HFFc6 (cell line): ENCODE data around the gene SERTAD2. TPM values are rescaled to one million over a fixed set of nuclear protein-coding genes. Genes with fewer than 3 reads are reported as not detected.

Experiments
- DNase-seq: peaks from one replicate; pipeline ENCODE4 v3.0.0-alpha.2; 2018
- H3K27ac Mint-ChIP-seq: 2 replicates; pipeline ENCODE4 v1.8.0; 2020; ENCODE audit warnings: mild to moderate bottlenecking, mixed read lengths
- H3K27me3 Mint-ChIP-seq: 2 replicates; pipeline ENCODE4 v1.8.0; 2021; ENCODE audit warnings: mild to moderate bottlenecking, moderate library complexity, mixed read lengths; ENCODE audit not compliant: insufficient read depth
- H3K36me3 Mint-ChIP-seq: 2 replicates; pipeline ENCODE4 v1.8.0; 2021; ENCODE audit warnings: low read depth, mixed read lengths
- H3K4me1 Mint-ChIP-seq: 2 replicates; pipeline ENCODE4 v1.8.0; 2020; ENCODE audit warnings: low read depth, mixed read lengths
- H3K4me3 Mint-ChIP-seq: 2 replicates; pipeline ENCODE4 v1.8.0; 2020; ENCODE audit warnings: mild to moderate bottlenecking, moderate library complexity, mixed read lengths
- H3K9me3 Mint-ChIP-seq: 2 replicates; pipeline ENCODE4 v1.8.0; 2020; ENCODE audit warnings: mild to moderate bottlenecking, mixed read lengths
- CTCF ChIP-seq: fragments of 200-600 bp; sonication (generic); IDR thresholded peaks from 2 replicates; pipeline ENCODE4 v1.5.0; 2021; ENCODE audit warnings: antibody characterized with exemption, mild to moderate bottlenecking
- long read RNA-seq: library from polyadenylated mRNA; unstranded; transcript quantifications from one replicate; pipeline ENCODE4 v2.0.0, GENCODE V29; 2019
- total RNA-seq, 6 experiments: library from RNA; stranded (reverse); fragmentation: NEBNext Ultra II Directional; extraction: Animal tissue kit (Norgen Biotek cat#: 25700); gene quantifications; 2 replicates in 1 of 6; 3 replicates in 5 of 6; pipeline ENCODE4 v1.2.3, GENCODE V29; 2021

The SERTAD2 gene
- 10 to 100 TPM; 22.2 to 33.9 (median 29.1) TPM for total RNA-seq
- long read RNA-seq, full-length matches to known transcripts: 3 of 9 reads
- long read RNA-seq, partial matches to known transcripts: 0 of 9 reads
- long read RNA-seq, other reads (novel, unspliced or antisense): 6 of 9 reads

GRCh38 chr2:64653109-64654062, at the start of gene SERTAD2:
Gene SERTAD2 (minus strand): TSS chr2:64653913. CDS start chr2:64636871, 17,042 bp downstream.
- peak within 1 kb of the TSS; percentile 88 for H3K27ac Mint-ChIP-seq
- peaks cover 64% of the 10 kb centered on the region for H3K4me1 Mint-ChIP-seq
- peak; percentile 74 for DNase-seq
- peak; percentile 45; the same call in 1 of the 2 replicates for TF ChIP-seq CTCF
- peak within 1 kb of the TSS; percentile 92 for H3K4me3 Mint-ChIP-seq
- H3K27me3 Mint-ChIP-seq: no peaks in the 10 kb centered on the region; the same call in 1 of the 2 replicates
- no peaks in the 10 kb centered on the region for H3K9me3 Mint-ChIP-seq
- no peaks in the 10 kb centered on the region for H3K36me3 Mint-ChIP-seq

GRCh38 chr2:64700133-64700809, 46.6 kb upstream of the SERTAD2 start:
- DNase-seq: peak; percentile 8
- Mint-ChIP-seq H3K27ac (peak overlapping the region; percentile 90), H3K9me3 (no peaks in the 10 kb centered on the region), H3K4me1 (peaks cover 59% of the 10 kb centered on the region), H3K4me3 (no peak overlapping the region), H3K36me3 (peaks cover 5% of the 10 kb centered on the region), H3K27me3 (no peaks in the 10 kb centered on the region; the same call in 1 of the 2 replicates)
- no peak for TF ChIP-seq CTCF

GRCh38 chr2:64699712-64700111, 46.0 kb upstream of the SERTAD2 start:
- Mint-ChIP-seq H3K36me3 (peaks cover 5% of the 10 kb centered on the region), H3K4me1 (peaks cover 61% of the 10 kb centered on the region), H3K27me3 (no peaks in the 10 kb centered on the region; the same call in 1 of the 2 replicates), H3K9me3 (no peaks in the 10 kb centered on the region), H3K4me3 (no peak overlapping the region), H3K27ac (peak overlapping the region; percentile 90)
- TF ChIP-seq CTCF: 0 out of 2 replicates have a peak, but pooled peaks have one; percentile 17
- no peak for DNase-seq

GRCh38 chr2:64698668-64699444, 45.1 kb upstream of the SERTAD2 start:
- Mint-ChIP-seq H3K4me3 (peak overlapping the region; percentile 74), H3K4me1 (peaks cover 61% of the 10 kb centered on the region), H3K27me3 (no peaks in the 10 kb centered on the region; the same call in 1 of the 2 replicates), H3K36me3 (peaks cover 5% of the 10 kb centered on the region), H3K27ac (peak overlapping the region; percentile 90), H3K9me3 (no peaks in the 10 kb centered on the region)
- TF ChIP-seq CTCF: no peak
- peak; percentile 95 for DNase-seq
